Nephron (organoid): ENCODE data around the gene PELO.

Source experiments
- H3K27ac Mint-ChIP-seq, 3 experiments: 2 replicates each; pipeline ENCODE4 v1.8.0; 2020; ENCODE audit warnings: mixed read lengths in 3 of 3, mild to moderate bottlenecking in 2 of 3, moderate library complexity in 1 of 3
- H3K27me3 Mint-ChIP-seq: 2 replicates; pipeline ENCODE4 v1.8.0; 2021; ENCODE audit warnings: low read depth, mild to moderate bottlenecking, moderate library complexity, mixed read lengths
- H3K36me3 Mint-ChIP-seq: 2 replicates; pipeline ENCODE4 v1.8.0; 2020; ENCODE audit warnings: low read depth, mixed read lengths
- H3K4me1 Mint-ChIP-seq: 2 replicates; pipeline ENCODE4 v1.8.0; 2020; ENCODE audit warnings: mixed read lengths
- H3K4me3 Mint-ChIP-seq, 3 experiments: 2 replicates each; pipeline ENCODE4 v1.8.0; 2020; ENCODE audit warnings: mild to moderate bottlenecking in 3 of 3, mixed read lengths in 3 of 3, moderate library complexity in 2 of 3
- H3K9me3 Mint-ChIP-seq: 2 replicates; pipeline ENCODE4 v1.8.0; 2020; ENCODE audit warnings: mixed read lengths
- TF ChIP-seq, protein P1 (sequence below), 3 experiments: fragments of 200-600 bp; sonication (generic); IDR thresholded peaks; one replicate each; pipeline ENCODE4 v1.5.0; 2021; ENCODE audit warnings: antibody characterized with exemption in 3 of 3; ENCODE audit not compliant: unreplicated experiment in 3 of 3

The PELO gene, protein sequence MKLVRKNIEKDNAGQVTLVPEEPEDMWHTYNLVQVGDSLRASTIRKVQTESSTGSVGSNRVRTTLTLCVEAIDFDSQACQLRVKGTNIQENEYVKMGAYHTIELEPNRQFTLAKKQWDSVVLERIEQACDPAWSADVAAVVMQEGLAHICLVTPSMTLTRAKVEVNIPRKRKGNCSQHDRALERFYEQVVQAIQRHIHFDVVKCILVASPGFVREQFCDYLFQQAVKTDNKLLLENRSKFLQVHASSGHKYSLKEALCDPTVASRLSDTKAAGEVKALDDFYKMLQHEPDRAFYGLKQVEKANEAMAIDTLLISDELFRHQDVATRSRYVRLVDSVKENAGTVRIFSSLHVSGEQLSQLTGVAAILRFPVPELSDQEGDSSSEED

DNA sequence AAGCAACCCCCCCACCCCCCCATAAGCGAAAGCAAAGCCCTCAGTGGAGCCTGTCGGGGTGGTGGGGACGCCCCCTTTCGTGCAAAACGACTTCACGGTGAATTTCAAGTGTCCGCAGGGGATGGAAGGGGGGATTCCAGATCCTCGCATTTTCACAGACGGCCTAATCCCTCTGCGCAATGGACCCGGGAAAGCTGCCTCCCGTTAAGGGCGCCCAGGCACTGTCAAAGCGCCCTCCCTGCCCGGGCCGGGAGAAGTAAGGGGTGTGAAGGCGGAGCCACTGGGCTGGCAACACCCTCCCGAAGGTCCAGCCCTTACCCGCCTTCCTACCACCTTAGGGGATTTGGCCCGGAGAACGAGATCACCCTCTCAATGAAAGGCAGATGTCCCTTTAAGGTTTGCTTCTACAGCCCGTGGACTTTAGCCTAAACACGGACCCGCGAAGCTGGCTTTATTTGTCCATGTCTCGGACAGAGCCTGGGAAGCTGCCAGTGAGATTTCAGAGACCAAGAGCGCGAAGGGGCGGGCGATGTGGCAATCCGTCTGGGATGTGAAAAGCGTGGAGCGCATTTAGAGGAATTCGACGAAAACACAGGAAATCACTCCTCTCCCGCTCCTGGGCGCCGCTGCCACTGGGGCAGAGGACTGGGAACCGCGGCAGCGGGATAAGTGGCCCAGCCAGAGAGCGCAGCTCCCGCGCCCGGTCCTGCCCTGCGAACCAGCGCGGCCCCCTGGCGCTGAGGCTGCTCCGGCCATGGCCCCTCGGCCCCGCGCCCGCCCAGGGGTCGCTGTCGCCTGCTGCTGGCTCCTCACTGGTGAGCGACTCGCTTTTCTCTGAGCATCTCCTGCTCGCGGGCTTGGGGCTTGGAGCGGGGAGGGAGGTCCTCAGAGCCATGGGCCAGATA lies at the start of gene PELO, which contains the start of gene ITGA1:
PELO (plus strand) TSS at position 317 of the 905 bp plus-strand sequence. CDS start 12,479 bp downstream, outside the sequence.
ITGA1 (plus strand) TSS at position 317 of the 905 bp plus-strand sequence; CDS start at position 755, 438 bp downstream.
- Mint-ChIP-seq H3K9me3 (no peaks in the 10 kb centered on the region), H3K36me3 (no peaks in the 10 kb centered on the region), H3K4me3 (peak within 1 kb of the TSS; percentile 94 to 96 (median 95)), H3K4me1 (peaks cover 20% of the 10 kb centered on the region), H3K27me3 (peaks cover 18% of the 10 kb centered on the region), H3K27ac (peak within 1 kb of the TSS; percentile 87 to 95 (median 95))
- TF ChIP-seq, protein P1, sequence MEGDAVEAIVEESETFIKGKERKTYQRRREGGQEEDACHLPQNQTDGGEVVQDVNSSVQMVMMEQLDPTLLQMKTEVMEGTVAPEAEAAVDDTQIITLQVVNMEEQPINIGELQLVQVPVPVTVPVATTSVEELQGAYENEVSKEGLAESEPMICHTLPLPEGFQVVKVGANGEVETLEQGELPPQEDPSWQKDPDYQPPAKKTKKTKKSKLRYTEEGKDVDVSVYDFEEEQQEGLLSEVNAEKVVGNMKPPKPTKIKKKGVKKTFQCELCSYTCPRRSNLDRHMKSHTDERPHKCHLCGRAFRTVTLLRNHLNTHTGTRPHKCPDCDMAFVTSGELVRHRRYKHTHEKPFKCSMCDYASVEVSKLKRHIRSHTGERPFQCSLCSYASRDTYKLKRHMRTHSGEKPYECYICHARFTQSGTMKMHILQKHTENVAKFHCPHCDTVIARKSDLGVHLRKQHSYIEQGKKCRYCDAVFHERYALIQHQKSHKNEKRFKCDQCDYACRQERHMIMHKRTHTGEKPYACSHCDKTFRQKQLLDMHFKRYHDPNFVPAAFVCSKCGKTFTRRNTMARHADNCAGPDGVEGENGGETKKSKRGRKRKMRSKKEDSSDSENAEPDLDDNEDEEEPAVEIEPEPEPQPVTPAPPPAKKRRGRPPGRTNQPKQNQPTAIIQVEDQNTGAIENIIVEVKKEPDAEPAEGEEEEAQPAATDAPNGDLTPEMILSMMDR (IDR thresholded peaks at IDR 0.05; ENCODE audit: unreplicated experiment in 3 of 3) = peak; percentile 20 to 53 (median 29)

GRCh38 chr5:52738095-52738506 lies 49.6 kb upstream of the PELO start:
- H3K4me3 Mint-ChIP-seq = no peak overlapping the region
- H3K27me3 Mint-ChIP-seq = no peaks in the 10 kb centered on the region
- H3K36me3 Mint-ChIP-seq = no peaks in the 10 kb centered on the region
- peaks cover 12% of the 10 kb centered on the region for H3K4me1 Mint-ChIP-seq
- H3K9me3 Mint-ChIP-seq = peaks cover 4% of the 10 kb centered on the region
- H3K27ac Mint-ChIP-seq = peak overlapping the region; percentile 33 to 57 (median 45)
- TF ChIP-seq, protein P1 (IDR thresholded peaks at IDR 0.05; ENCODE audit: unreplicated experiment in 3 of 3) = no peak

GRCh38 chr5:52740007-52740406 lies 47.7 kb upstream of the PELO start:
- H3K27me3 Mint-ChIP-seq = no peaks in the 10 kb centered on the region
- no peaks in the 10 kb centered on the region for H3K36me3 Mint-ChIP-seq
- no peak overlapping the region for H3K27ac Mint-ChIP-seq
- TF ChIP-seq, protein P1 (IDR thresholded peaks at IDR 0.05; ENCODE audit: unreplicated experiment in 3 of 3) = no peak
- H3K4me1 Mint-ChIP-seq = peaks cover 21% of the 10 kb centered on the region
- H3K4me3 Mint-ChIP-seq = no peak overlapping the region
- H3K9me3 Mint-ChIP-seq = peaks cover 4% of the 10 kb centered on the region

DNA sequence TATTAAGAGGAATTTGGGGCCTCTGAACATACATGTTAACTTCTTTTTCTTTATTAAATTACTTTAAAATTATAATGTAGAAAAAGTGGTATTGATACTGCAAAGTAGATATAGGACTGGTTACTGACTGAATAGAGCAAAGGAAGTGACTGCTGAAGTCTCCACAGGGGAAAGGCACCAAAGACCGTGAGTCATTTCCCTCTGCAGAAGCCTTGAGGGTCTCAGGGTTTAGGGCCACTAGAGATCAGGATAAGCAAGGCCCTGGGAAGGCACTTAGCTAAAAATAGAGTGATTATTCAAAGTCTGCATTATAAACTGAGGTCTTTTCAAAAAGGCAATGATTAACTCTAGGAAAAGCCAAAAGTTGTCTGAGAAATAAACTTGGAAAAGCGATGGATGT lies 44.7 kb upstream of the PELO start:
- Mint-ChIP-seq H3K9me3 (no peaks in the 10 kb centered on the region), H3K4me3 (no peak overlapping the region), H3K4me1 (peaks cover 21% of the 10 kb centered on the region)

GRCh38 chr5:52743529-52743928 lies 44.2 kb upstream of the PELO start:
- Mint-ChIP-seq H3K4me3 (no peak overlapping the region), H3K27me3 (no peaks in the 10 kb centered on the region), H3K4me1 (peaks cover 17% of the 10 kb centered on the region), H3K9me3 (no peaks in the 10 kb centered on the region), H3K27ac (peak overlapping the region; percentile 28 to 68 (median 51)), H3K36me3 (no peaks in the 10 kb centered on the region)
- TF ChIP-seq, protein P1 (IDR thresholded peaks at IDR 0.05; ENCODE audit: unreplicated experiment in 3 of 3) = no peak

More for the DNA sequence above, 44.7 kb upstream of the PELO start:
- H3K36me3 Mint-ChIP-seq = no peaks in the 10 kb centered on the region
- TF ChIP-seq, protein P1 (IDR thresholded peaks at IDR 0.05; ENCODE audit: unreplicated experiment in 3 of 3) = no peak
- no peaks in the 10 kb centered on the region for H3K27me3 Mint-ChIP-seq
- peak overlapping the region; percentile 28 to 68 (median 51) for H3K27ac Mint-ChIP-seq
